Stomach (tissue), 4 donors: Measurements from ENCODE around the gene NEUROG2.

Source experiments
- EP300 ChIP-seq: sonication (generic); formaldehyde crosslinking; IDR thresholded peaks from one replicate; pipeline ENCODE4 v1.6.1; 2017; ENCODE audit warnings: antibody characterized with exemption
- POLR2A ChIP-seq, 4 donors: fragments of 450-650 bp; IDR thresholded peaks; one replicate each; pipeline ENCODE4 v1.6.1; 2016; ENCODE audit warnings: antibody characterized with exemption in 4 of 4, control low read depth in 2 of 4, mild to moderate bottlenecking in 1 of 4, moderate library complexity in 1 of 4
- POLR2AphosphoS5 ChIP-seq, 3 donors: sonication (generic); formaldehyde crosslinking; IDR thresholded peaks; one replicate each; pipeline ENCODE4 v1.6.1; 2016; ENCODE audit warnings: antibody characterized with exemption in 3 of 3
- TF ChIP-seq, protein P1 (sequence below), 7 experiments: fragments of 450-650 bp in 4 of 7; fragments of 200-600 bp in 3 of 7; sonication (generic) in 3 of 7; IDR thresholded peaks; one replicate each; pipeline ENCODE4 v1.5.1; 2016 to 2019; ENCODE audit warnings: antibody characterized with exemption in 7 of 7, control low read depth in 2 of 7, mild to moderate bottlenecking in 1 of 7

DNA sequence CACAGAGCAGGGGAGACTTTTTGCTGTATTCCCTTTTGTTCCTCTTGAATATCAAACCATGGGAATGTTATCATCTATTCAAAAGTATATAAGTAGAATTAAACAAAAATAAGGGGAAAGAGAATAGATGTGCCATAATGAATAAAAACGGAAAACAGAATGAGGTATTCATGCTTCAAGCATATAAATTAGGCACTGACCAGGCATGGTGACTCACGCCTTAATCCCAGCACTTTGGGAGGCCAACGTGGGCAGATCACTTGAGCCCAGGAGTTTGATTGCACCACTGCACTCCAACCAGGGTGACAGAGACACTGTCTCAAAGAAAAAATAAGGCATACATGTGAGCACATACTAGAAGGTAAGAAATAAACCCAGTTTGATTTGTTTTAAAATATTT is 16.3 kb upstream of the NEUROG2 start:
- TF ChIP-seq, protein P1, sequence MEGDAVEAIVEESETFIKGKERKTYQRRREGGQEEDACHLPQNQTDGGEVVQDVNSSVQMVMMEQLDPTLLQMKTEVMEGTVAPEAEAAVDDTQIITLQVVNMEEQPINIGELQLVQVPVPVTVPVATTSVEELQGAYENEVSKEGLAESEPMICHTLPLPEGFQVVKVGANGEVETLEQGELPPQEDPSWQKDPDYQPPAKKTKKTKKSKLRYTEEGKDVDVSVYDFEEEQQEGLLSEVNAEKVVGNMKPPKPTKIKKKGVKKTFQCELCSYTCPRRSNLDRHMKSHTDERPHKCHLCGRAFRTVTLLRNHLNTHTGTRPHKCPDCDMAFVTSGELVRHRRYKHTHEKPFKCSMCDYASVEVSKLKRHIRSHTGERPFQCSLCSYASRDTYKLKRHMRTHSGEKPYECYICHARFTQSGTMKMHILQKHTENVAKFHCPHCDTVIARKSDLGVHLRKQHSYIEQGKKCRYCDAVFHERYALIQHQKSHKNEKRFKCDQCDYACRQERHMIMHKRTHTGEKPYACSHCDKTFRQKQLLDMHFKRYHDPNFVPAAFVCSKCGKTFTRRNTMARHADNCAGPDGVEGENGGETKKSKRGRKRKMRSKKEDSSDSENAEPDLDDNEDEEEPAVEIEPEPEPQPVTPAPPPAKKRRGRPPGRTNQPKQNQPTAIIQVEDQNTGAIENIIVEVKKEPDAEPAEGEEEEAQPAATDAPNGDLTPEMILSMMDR (IDR thresholded peaks at IDR 0.05): no peak
- TF ChIP-seq POLR2A (IDR thresholded peaks at IDR 0.05): no peak
- TF ChIP-seq POLR2AphosphoS5 (IDR thresholded peaks at IDR 0.05): no peak
- TF ChIP-seq EP300: no peak
